ENCODE results near the gene PTPN4. TPM values are rescaled to one million over a fixed set of nuclear protein-coding genes. Genes with fewer than 3 reads are reported as not detected.

PTPN4 gene
- total and polyA plus RNA-seq, 7 donors = 1.8 to 42.9 (median 21.7) TPM

DNA sequence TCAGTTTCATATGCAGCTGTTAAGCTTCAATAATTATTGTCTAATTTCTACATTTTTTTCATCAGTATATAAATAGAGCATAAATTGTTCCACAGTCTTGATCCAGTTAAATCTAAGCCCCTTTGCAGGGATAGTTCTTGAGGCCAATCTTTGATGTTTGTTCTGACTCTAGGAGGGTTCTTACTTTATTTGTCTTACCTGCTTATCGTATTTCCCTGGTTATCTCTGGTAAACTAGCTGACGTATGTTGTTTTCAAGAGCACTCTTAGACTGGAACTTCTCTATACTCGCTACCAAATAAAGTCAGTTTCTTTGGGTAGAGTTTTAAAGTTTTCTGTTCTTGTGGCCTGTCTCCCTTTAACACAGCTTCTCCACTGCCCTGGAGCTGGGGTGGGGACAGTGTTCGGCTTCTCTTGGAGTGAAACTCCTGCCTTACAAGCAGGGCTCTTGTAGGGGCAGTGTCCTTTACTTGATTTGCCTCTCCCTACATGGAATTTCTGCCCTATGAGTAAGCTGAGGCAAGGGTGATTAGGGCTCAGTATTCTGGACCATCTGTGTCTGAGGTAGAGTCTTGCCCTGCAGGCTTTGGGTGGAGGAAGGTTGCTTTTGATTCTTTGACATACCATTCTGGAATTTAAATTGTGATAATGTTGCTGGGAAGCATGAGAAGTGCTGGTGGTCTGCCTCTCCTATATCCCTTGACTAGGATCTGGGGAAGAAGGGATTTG is 90.3 kb downstream of the PTPN4 start:
- TF ChIP-seq, protein P1, sequence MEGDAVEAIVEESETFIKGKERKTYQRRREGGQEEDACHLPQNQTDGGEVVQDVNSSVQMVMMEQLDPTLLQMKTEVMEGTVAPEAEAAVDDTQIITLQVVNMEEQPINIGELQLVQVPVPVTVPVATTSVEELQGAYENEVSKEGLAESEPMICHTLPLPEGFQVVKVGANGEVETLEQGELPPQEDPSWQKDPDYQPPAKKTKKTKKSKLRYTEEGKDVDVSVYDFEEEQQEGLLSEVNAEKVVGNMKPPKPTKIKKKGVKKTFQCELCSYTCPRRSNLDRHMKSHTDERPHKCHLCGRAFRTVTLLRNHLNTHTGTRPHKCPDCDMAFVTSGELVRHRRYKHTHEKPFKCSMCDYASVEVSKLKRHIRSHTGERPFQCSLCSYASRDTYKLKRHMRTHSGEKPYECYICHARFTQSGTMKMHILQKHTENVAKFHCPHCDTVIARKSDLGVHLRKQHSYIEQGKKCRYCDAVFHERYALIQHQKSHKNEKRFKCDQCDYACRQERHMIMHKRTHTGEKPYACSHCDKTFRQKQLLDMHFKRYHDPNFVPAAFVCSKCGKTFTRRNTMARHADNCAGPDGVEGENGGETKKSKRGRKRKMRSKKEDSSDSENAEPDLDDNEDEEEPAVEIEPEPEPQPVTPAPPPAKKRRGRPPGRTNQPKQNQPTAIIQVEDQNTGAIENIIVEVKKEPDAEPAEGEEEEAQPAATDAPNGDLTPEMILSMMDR (IDR thresholded peaks at IDR 0.05) = no peak
- TF ChIP-seq POLR2A (IDR thresholded peaks at IDR 0.05) = no peak
- TF ChIP-seq EP300 (IDR thresholded peaks at IDR 0.05) = no peak
- TF ChIP-seq POLR2AphosphoS5 (IDR thresholded peaks at IDR 0.05) = no peak
- H3K9me3 ChIP-seq = peaks cover 0 to 12% (median 6%) of the 10 kb centered on the region in 4 donors
- intact Hi-C loops (cut with DNase I) = no loop called here
- H3K36me3 ChIP-seq = no peaks in the 10 kb centered on the region
- no peaks in the 10 kb centered on the region for H3K4me1 ChIP-seq
- 95 to 97% methylated on average over 4 of the region's 4 CpGs for WGBS, 2 donors
- no peak overlapping the region for H3K4me3 ChIP-seq
- DNase-seq = no peak
- H3K27ac ChIP-seq = no peak overlapping the region
- H3K27me3 ChIP-seq = no peaks in the 10 kb centered on the region

DNA sequence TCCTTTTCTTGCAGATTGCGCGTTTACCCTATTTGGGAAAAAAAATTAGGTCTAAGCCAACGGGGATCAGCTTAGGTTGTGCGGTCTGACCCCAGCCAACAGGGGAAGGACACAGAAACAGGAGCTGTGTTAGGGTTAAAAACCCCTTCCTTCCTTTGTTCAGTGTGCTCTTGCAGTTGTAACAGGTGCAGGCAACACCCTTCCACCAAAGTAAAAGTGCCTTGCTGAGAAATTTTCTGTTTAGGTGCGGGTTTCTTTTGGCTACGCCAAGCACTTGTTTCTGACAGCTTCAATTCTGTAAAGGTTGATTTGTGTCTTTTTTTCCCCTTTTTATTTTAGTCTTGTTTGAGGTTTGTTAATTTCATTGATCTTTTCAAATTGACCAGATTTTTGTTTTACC is 92.5 kb downstream of the PTPN4 start:
- H3K4me1 ChIP-seq = no peaks in the 10 kb centered on the region
- peaks cover 0 to 12% (median 6%) of the 10 kb centered on the region in 4 donors for H3K9me3 ChIP-seq
- no peak overlapping the region for H3K4me3 ChIP-seq
- no peak for DNase-seq
- no peaks in the 10 kb centered on the region for H3K27me3 ChIP-seq
- H3K27ac ChIP-seq = no peak overlapping the region
- 98% methylated on average over 6 of the region's 6 CpGs for WGBS, 2 donors
- TF ChIP-seq, protein P1 (IDR thresholded peaks at IDR 0.05) = no peak
- no peak for TF ChIP-seq POLR2A (IDR thresholded peaks at IDR 0.05)
- no peak for TF ChIP-seq EP300 (IDR thresholded peaks at IDR 0.05)
- no peak for TF ChIP-seq POLR2AphosphoS5 (IDR thresholded peaks at IDR 0.05)
- H3K36me3 ChIP-seq = no peaks in the 10 kb centered on the region
- intact Hi-C loops (cut with DNase I) = no loop called here

GRCh38 chr2:119853777-119854399 is 94.2 kb downstream of the PTPN4 start:
- 97 to 98% methylated on average over 8 of the region's 8 CpGs for WGBS, 2 donors
- Histone ChIP-seq H3K4me1 (no peaks in the 10 kb centered on the region), H3K27ac (no peak overlapping the region), H3K36me3 (no peaks in the 10 kb centered on the region), H3K4me3 (no peak overlapping the region), H3K9me3 (peaks cover 0 to 12% (median 6%) of the 10 kb centered on the region in 4 donors), H3K27me3 (no peaks in the 10 kb centered on the region)
- TF ChIP-seq EP300 (IDR thresholded peaks at IDR 0.05) (no peak), POLR2AphosphoS5 (IDR thresholded peaks at IDR 0.05) (no peak), POLR2A (IDR thresholded peaks at IDR 0.05) (no peak)
- TF ChIP-seq, protein P1 (IDR thresholded peaks at IDR 0.05) = no peak
- DNase-seq = no peak
- intact Hi-C loops (cut with DNase I) = no loop called here

DNA sequence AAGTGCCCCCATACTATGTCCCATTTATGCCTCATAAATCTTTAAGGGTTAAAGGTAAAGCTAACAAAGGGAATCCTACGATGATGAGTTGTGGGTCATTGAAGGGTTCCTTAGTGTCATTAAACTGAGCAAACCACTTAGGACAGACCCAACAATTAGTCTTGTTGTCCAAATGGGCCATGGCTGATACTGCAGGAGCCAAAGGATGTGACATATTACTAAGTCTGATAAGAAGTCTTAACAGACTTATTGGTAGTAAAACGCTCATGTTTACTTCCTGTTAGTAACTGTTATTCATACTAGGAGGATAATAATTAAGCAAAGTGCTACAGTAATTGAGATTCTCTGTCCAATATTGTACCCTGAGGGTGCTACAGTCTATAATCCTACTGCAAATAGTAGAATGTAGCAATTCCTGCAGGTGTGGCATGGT is 96.8 kb downstream of the PTPN4 start:
- Histone ChIP-seq H3K27me3 (no peaks in the 10 kb centered on the region), H3K9me3 (peaks cover 0 to 7% (median 6%) of the 10 kb centered on the region in 4 donors), H3K4me3 (no peak overlapping the region), H3K4me1 (no peaks in the 10 kb centered on the region), H3K36me3 (no peaks in the 10 kb centered on the region), H3K27ac (no peak overlapping the region)
- TF ChIP-seq POLR2A (IDR thresholded peaks at IDR 0.05) (no peak), EP300 (IDR thresholded peaks at IDR 0.05) (no peak), POLR2AphosphoS5 (IDR thresholded peaks at IDR 0.05) (no peak)
- TF ChIP-seq, protein P1 (IDR thresholded peaks at IDR 0.05) = no peak
- no peak for DNase-seq
- intact Hi-C loops (cut with DNase I) = no loop called here
- 25 to 60% methylated on average over 2 of the region's 2 CpGs for WGBS, 2 donors
